Smooth muscle cell of the brain vasculature (primary cell): ENCODE results near the gene DBH.
"Not testable (repeated sequence)": the region's sequence is repeated elsewhere in the genome, so short reads cannot be mapped to it uniquely, and the experiment has no call there.

Experiments
- DNase-seq: peaks from one replicate; pipeline ENCODE4 v3.0.0-alpha.2; 2012; ENCODE audit warnings: low read depth, low spot score

DBH gene

DNA sequence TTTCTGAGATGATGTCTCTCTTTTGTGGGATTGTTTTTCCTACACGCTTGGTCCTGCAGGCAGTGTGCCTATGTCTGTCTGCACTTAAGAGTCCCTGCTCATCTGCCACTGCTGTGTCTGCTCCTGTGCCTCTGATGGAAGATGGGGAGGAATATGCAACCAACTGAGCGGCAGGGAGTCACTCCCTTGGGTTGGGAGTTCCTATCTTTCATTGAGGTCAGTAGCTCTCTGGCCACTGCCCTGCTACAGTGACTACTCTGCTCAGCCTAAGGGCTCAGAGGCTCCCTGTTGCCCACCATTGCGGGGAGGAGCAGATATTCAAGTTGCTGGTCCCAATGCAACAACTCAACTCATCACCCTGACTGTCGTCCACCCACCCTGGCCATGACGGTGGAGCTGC, 13.6 kb upstream of the DBH start:
- DNase-seq: no peak

GRCh38 chr9:133626008-133626407, 10.2 kb upstream of the DBH start:
- not testable (repeated sequence) for DNase-seq

GRCh38 chr9:133627341-133627740, 8.8 kb upstream of the DBH start:
- DNase-seq: no peak

GRCh38 chr9:133628766-133629165, 7.4 kb upstream of the DBH start:
- DNase-seq: no peak

DNA sequence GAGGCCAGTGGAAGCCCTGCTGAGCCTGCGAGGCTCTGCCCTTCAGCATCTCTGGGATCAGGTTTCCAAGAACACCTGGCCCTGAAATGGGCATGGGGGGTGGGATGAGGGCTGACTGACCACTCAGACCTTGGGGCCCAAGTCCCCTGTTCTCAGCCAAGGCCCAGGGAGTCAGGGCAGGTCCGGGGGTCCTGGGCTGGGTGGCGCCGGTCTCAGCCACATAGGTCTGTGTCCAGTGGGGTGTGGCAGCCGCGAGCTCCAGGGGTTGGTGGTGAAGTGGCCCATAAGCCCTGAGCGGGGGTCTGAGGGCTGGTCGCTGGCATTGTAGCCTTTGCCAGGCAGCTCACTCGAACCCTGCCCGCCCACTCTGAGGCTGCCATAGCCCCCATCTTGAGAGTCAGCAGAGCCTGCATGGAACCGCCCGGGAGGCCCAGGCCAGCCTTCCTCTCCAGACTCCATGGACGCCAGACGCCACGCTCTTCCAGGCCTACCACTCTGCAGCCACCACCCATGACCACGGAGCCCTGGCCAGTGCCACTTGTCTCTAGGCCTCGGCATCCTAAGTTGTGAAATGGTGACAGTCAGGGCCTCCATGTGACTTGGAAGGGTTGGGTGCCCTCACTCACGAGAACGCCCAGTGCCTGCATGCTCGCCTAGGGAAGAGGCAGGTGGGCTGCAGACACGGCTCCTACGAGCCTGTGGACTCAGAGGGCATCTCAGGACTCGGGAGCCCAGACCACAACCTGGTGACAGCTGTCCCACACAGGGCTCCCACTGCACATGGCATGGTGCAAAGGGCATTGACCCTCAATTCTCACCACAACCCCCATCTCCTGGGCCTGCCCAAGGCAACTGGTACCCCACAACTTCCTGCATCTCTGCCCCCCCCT, 6.7 kb upstream of the DBH start:
- no peak for DNase-seq

- DNase-seq: no peak
Observed at GRCh38 chr9:133631111-133631510, 5.1 kb upstream of the DBH start.

- no peak for DNase-seq
Observed at GRCh38 chr9:133632806-133633680, 3.1 kb upstream of the DBH start.

- no peak for DNase-seq
Observed at GRCh38 chr9:133633681-133634080, 2.5 kb upstream of the DBH start.

GRCh38 chr9:133634081-133634691, 2.0 kb upstream of the DBH start:
- DNase-seq: no peak

GRCh38 chr9:133635098-133635497, 1.1 kb upstream of the DBH start:
- DNase-seq: no peak

- DNase-seq: no peak
Observed at GRCh38 chr9:133636902-133637301, 739 bp downstream of the DBH start.

DNA sequence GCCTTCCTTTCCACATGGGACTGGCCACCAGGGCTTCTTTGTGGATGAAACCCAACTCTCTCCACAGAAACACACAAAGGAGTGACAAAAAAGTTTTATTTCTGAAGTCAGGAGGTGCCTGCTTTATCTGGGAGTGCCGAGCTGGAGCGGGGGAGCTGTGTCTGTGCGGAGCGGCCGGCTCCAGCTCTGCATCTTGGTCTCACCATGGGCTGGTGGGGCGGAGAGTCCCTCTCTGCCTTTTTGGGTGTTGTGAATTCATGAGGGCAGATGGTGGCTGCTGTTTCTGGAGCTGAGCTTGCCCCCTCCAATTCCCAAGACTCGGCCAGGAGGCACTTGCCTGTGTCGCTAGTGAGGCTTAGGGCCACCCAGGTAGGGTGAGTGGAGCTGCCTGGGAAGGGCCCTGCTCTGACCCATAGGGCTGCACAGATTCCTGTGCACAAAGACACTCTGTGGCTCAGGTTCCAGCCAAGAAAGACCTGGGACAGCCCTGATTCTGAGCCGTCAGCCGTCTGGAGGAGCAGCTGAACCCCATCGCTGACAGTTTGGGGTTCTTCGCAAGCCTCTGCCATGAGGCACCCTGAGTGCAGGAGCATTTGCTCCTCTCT, 1.4 kb downstream of the DBH start:
- no peak for DNase-seq

- no peak for DNase-seq
Observed at GRCh38 chr9:133638076-133638475, 1.9 kb downstream of the DBH start.

GRCh38 chr9:133638711-133639110, 2.5 kb downstream of the DBH start:
- DNase-seq: no peak

DNA sequence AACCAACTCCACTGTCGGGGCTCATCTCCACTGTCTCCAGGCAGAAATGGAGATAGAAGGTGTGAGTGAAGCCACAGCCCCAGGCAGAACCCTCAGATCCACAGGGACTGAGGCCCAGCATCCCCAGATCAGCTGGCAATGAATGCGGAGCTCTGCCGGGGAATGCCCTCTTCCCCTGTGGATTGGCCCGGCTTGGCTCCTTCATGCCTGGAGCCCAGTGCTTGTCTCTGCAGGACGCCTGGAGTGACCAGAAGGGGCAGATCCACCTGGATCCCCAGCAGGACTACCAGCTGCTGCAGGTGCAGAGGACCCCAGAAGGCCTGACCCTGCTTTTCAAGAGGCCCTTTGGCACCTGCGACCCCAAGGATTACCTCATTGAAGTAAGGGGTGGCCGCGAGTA, 3.5 kb downstream of the DBH start:
- DNase-seq: no peak

- DNase-seq: no peak
Observed at GRCh38 chr9:133640160-133640559, 4.0 kb downstream of the DBH start.

- no peak for DNase-seq
Observed at GRCh38 chr9:133640580-133641395, 4.6 kb downstream of the DBH start.

DNA sequence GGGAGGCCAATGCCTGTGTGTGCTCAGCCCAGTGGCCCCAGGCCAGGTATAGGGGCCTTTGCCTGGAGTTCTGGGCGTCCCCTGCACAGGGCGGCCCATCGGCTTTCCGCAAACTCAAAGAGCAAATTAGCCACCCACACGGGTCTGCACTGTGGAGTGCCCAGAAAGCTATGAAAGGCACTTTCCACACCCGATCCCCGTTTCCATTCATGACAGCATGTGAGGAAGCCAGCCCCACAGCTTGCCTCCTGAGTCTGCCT, 5.2 kb downstream of the DBH start:
- no peak for DNase-seq

DNA sequence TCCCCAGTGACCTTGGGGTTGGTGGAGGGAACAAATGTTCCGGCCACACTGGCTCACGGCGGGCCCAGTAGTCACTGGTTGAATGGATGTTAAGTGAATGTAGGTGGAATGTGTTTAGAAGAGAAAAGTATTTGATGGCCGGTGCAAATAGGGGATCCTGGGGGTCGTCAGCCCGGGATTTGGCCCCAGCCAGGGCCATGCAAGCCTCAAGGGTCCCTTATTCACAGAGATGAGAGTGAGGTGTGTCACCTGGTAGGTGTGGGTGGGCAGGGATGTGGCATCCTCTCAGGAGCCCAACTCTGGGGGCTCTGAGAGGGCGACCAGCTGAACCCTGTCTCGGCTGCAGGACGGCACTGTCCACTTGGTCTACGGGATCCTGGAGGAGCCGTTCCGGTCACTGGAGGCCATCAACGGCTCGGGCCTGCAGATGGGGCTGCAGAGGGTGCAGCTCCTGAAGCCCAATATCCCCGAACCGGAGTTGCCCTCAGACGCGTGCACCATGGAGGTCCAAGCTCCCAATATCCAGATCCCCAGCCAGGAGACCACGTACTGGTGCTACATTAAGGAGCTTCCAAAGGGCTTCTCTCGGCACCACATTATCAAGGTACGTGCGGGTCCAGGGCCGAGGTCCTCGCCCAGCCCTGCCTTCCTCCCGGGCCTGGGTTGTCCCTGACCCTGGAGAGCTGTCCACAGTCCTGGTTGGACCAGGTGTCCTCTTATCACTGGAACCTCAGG, 5.9 kb downstream of the DBH start:
- DNase-seq: no peak

- no peak for DNase-seq
Observed at GRCh38 chr9:133642708-133643361, 6.7 kb downstream of the DBH start.
